Lower leg skin (tissue), 3 donors: ENCODE measurements around the gene GBE1.

ENCODE experiments used
- CTCF ChIP-seq, 3 donors: fragments of 450-650 bp; IDR thresholded peaks; one replicate each; pipeline ENCODE4 v1.5.1; 2016; ENCODE audit warnings: antibody characterized with exemption in 3 of 3, mild to moderate bottlenecking in 3 of 3, moderate library complexity in 2 of 3
- POLR2A ChIP-seq, 2 donors: fragments of 450-650 bp; IDR thresholded peaks; one replicate each; pipeline ENCODE4 v1.6.1; 2016 to 2017; ENCODE audit warnings: antibody characterized with exemption in 2 of 2, mild to moderate bottlenecking in 1 of 2, moderate library complexity in 1 of 2

DNA sequence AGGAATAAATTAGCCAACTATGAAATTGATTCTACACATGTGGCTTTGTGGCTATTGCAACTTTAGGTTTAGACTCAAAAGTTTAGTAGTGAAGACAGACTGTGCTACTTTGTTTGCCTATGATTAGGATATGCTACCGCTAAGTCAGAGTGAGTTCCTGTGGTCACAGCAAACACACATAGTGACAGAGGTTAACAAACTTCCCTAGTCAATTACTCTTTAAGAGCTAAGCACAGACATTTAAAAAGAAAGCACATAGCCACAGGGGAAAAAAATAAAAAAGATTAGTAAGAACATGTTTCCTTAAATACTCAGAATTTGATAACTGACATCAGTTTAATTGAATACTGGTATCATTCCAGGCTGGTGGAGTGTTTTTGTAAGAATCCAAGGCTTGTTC is 207.1 kb downstream of the GBE1 start:
- no peak for TF ChIP-seq POLR2A (IDR thresholded peaks at IDR 0.05)
- TF ChIP-seq CTCF (IDR thresholded peaks at IDR 0.05): no peak
